ENCODE measurements around the gene ZFAND2A.
A peak's percentile ranks its signal among the peaks of the same experiment; 100 is the strongest.
"Not testable (repeated sequence)": the region's sequence is repeated elsewhere in the genome, so short reads cannot be mapped to it uniquely, and the experiment has no call there.

The ZFAND2A gene

GRCh38 chr7:1156782-1157535 lies 3.0 kb downstream of the ZFAND2A start:
- DNase-seq (ENCODE audit: low read depth) = peak; percentile 67
- no peak for TF ChIP-seq CTCF (IDR thresholded peaks at IDR 0.05; ENCODE audit: control insufficient read depth, extremely low read depth, insufficient read depth)
- H3K4me3 ChIP-seq (ENCODE audit: low read depth, low read length) = no peak overlapping the region

GRCh38 chr7:1155818-1156781 lies 3.9 kb downstream of the ZFAND2A start:
- not testable (repeated sequence) for H3K4me3 ChIP-seq (ENCODE audit: low read depth, low read length); DNase-seq (ENCODE audit: low read depth)

- H3K4me3 ChIP-seq (ENCODE audit: low read depth, low read length) = no peak overlapping the region
- no peak for TF ChIP-seq CTCF (IDR thresholded peaks at IDR 0.05; ENCODE audit: control insufficient read depth, extremely low read depth, insufficient read depth)
- DNase-seq (ENCODE audit: low read depth) = no peak
Observed at GRCh38 chr7:1154172-1154739, 5.7 kb downstream of the ZFAND2A start.

GRCh38 chr7:1152492-1152891 lies 7.5 kb downstream of the ZFAND2A start:
- no peak overlapping the region for H3K4me3 ChIP-seq (ENCODE audit: low read depth, low read length)
- no peak for DNase-seq (ENCODE audit: low read depth)
- no peak for TF ChIP-seq CTCF (IDR thresholded peaks at IDR 0.05; ENCODE audit: control insufficient read depth, extremely low read depth, insufficient read depth)

- H3K4me3 ChIP-seq (ENCODE audit: low read depth, low read length) = no peak overlapping the region
- DNase-seq (ENCODE audit: low read depth) = no peak
- no peak for TF ChIP-seq CTCF (IDR thresholded peaks at IDR 0.05; ENCODE audit: control insufficient read depth, extremely low read depth, insufficient read depth)
Observed at GRCh38 chr7:1151653-1152425, 8.2 kb downstream of the ZFAND2A start.

- no peak for DNase-seq (ENCODE audit: low read depth)
- TF ChIP-seq CTCF (IDR thresholded peaks at IDR 0.05; ENCODE audit: control insufficient read depth, extremely low read depth, insufficient read depth) = no peak
Observed at GRCh38 chr7:1151156-1151555, 8.8 kb downstream of the ZFAND2A start.

More at GRCh38 chr7:1151156-1151555, 8.8 kb downstream of the ZFAND2A start:
- H3K4me3 ChIP-seq (ENCODE audit: low read depth, low read length) = no peak overlapping the region
